Heart left ventricle (tissue), 16 donors: Measurements from ENCODE around the gene TMEM184B. TPM values are rescaled to one million over a fixed set of nuclear protein-coding genes. Genes with fewer than 3 reads are reported as not detected.
A peak's percentile ranks its signal among the peaks of the same experiment; 100 is the strongest.

Experiments used
- ATAC-seq, 4 donors: fragments of 200-7000 bp; cut with Tn5 transposase; one replicate each; pipeline ENCODE4 v1.9.1; 2020 to 2022; ENCODE audit warnings: moderate library complexity in 4 of 4, mild to moderate bottlenecking in 3 of 4, moderate number of reproducible peaks in 1 of 4
- DNase-seq, 5 donors: peaks; one replicate each; pipeline ENCODE4 v3.0.0-alpha.2; 2020
- H3K27ac ChIP-seq, 12 donors: fragments of 200-600 bp; sonication (generic) in 4 of 12; one replicate each; pipeline versions ENCODE4 v1.5.0 to v1.8.0; 2016 to 2022; ENCODE audit warnings: mild to moderate bottlenecking in 2 of 12
- H3K27me3 ChIP-seq, 9 donors: fragments of 200-600 bp; sonication (generic) in 2 of 9; one replicate each; pipeline versions ENCODE4 v1.5.1 to v1.8.0; 2016 to 2022; ENCODE audit warnings: mild to moderate bottlenecking in 3 of 9
- H3K36me3 ChIP-seq, 9 donors: fragments of 200-600 bp; sonication (generic) in 2 of 9; one replicate each; pipeline versions ENCODE4 v1.5.0 to v1.8.0; 2018 to 2022; ENCODE audit warnings: mild to moderate bottlenecking in 2 of 9
- H3K4me1 ChIP-seq, 12 donors: fragments of 200-600 bp; sonication (generic) in 4 of 12; one replicate each; pipeline versions ENCODE4 v1.5.0 to v1.8.0; 2016 to 2022; ENCODE audit warnings: mild to moderate bottlenecking in 3 of 12
- H3K4me3 ChIP-seq, 12 donors: fragments of 200-600 bp; sonication (generic) in 4 of 12; one replicate each; pipeline versions ENCODE4 v1.5.0 to v1.8.0; 2017 to 2022; ENCODE audit warnings: mild to moderate bottlenecking in 9 of 12, moderate library complexity in 4 of 12
- H3K9me3 ChIP-seq, 12 donors: fragments of 200-600 bp; sonication (generic) in 4 of 12; one replicate each; pipeline versions ENCODE4 v1.5.0 to v1.8.0; 2016 to 2022; ENCODE audit warnings: mild to moderate bottlenecking in 1 of 12
- POLR2A ChIP-seq, 2 donors: fragments of 450-650 bp; IDR thresholded peaks; one replicate each; pipeline ENCODE4 v1.6.1; 2017; ENCODE audit warnings: antibody characterized with exemption in 2 of 2, mild to moderate bottlenecking in 2 of 2, moderate library complexity in 2 of 2
- WGBS, 4 donors: extraction: QIAGEN DNeasy Blood & Tissue Kit in 2 of 4; methylation state at CpG; one replicate each; pipeline versions ENCODE4 v1.1.5 to v1.1.7; 2013 to 2018; 5-methylcytosine and 5-hydroxymethylcytosine counted together
- intact Hi-C, 10 donors: fragments of 100-400 bp; cut with DNase I; formaldehyde crosslinking; loops; one replicate each; pipeline versions ENCODE4 v1.11.1 to v1.14.2; 2022
- polyA plus RNA-seq, 2 donors: library from polyadenylated mRNA; stranded (reverse); fragments of 200-250 nt; gene quantifications; one replicate each; pipeline ENCODE4 v1.2.3, GENCODE V29; 2013
- total RNA-seq, 9 donors: library from RNA; depleted of rRNA in 2 of 9; stranded (reverse); fragments of >200 nt in 2 of 9; fragmentation: NEBNext Ultra II Directional in 3 of 9; extraction: Animal tissue kit (Norgen Biotek cat#: 25700) in 3 of 9; gene quantifications; one replicate each; pipeline versions ENCODE4 v1.1.0 to v1.2.4, GENCODE V29; 2016 to 2023
- TF ChIP-seq, protein P1 (sequence below), 12 donors: fragments of 200-600 bp; sonication (generic) in 4 of 12; IDR thresholded peaks; one replicate each; pipeline versions ENCODE4 v1.5.0 to v1.8.0; 2018 to 2022; ENCODE audit warnings: antibody characterized with exemption in 12 of 12, mild to moderate bottlenecking in 5 of 12
- donor health status: ischemic (EF 13 %, LVEDD 7.1; RV severe dilation, severe dysfunction).
- donor health status: healthy with polysubstance abuse.
- donor health status: DM: no; HTN: yes; CAD: no.
- donor health status: DM: no; HTN: no; CAD: no.
- donor health status: ischemic (EF 25% LVEDD 6.9; RV normal size, moderate dysfunction).
- donor health status: ischemic (EF 25% LVEDD 5.7; RV mildly dilated, moderate dysfunction).
- donor health status: healthy.
- donor health status: DM: yes; HTN: yes; CAD: no.
- donor health status: ischemic (EF 35%, LVEDD 5.7; RV mildly dilated, moderate dysfunction).
- donor health status: nonischemic (EF 11% LVEDD 7.7; RV severe dilation, severe dysfunction).
- donor health status: DM: yes; HTN: yes; CAD: no.
- donor health status: PGD.
- donor health status: ischemic (EF 29% LVEDD 5.4; RV normal size, mild dysfunction).
- donor health status: nonischemic (EF 23%, LVEDD 6.1; RV moderate dilation, normal function).

The TMEM184B gene
- total and polyA plus RNA-seq, 11 donors, result 19.5 to 103 (median 47.0) TPM

DNA sequence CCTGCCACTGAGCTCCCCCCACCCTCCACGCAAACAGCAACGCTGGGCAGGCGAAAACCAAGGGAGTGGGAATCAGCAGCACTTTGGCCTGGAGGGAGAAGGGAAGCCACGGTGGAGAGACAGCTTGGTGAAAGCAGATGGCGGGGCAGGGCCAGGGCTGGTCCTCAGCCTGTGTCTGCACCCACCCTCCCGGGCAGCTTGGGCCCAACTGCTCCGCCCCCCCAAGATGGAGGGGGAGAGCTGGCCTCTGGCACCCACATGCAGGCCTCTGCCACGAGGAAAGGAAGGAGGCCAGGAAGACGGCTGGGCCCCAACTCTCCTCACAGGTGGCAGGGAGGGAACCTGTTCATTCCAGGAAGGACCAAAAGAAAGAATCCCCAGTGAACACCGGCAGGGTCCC is 53.2 kb downstream of the TMEM184B start:
- no peak for DNase-seq
- no peak overlapping the region for H3K4me3 ChIP-seq
- ATAC-seq, result peak in 1 of 4 donors; percentile 2
- no peaks in the 10 kb centered on the region for H3K27me3 ChIP-seq
- H3K4me1 ChIP-seq, result peaks cover 4 to 44% (median 28%) of the 10 kb centered on the region in 12 donors
- 64 to 76% (median 73%) methylated on average over 10 of the region's 10 CpGs for WGBS, 4 donors
- peak overlapping the region in 11 of 12 donors; percentile 26 to 96 (median 87) for H3K27ac ChIP-seq
- no peaks in the 10 kb centered on the region for H3K9me3 ChIP-seq
- no peak for TF ChIP-seq POLR2A (IDR thresholded peaks at IDR 0.05)
- TF ChIP-seq, protein P1, sequence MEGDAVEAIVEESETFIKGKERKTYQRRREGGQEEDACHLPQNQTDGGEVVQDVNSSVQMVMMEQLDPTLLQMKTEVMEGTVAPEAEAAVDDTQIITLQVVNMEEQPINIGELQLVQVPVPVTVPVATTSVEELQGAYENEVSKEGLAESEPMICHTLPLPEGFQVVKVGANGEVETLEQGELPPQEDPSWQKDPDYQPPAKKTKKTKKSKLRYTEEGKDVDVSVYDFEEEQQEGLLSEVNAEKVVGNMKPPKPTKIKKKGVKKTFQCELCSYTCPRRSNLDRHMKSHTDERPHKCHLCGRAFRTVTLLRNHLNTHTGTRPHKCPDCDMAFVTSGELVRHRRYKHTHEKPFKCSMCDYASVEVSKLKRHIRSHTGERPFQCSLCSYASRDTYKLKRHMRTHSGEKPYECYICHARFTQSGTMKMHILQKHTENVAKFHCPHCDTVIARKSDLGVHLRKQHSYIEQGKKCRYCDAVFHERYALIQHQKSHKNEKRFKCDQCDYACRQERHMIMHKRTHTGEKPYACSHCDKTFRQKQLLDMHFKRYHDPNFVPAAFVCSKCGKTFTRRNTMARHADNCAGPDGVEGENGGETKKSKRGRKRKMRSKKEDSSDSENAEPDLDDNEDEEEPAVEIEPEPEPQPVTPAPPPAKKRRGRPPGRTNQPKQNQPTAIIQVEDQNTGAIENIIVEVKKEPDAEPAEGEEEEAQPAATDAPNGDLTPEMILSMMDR (IDR thresholded peaks at IDR 0.05), result no peak
- peaks cover 0 to 38% (median 28%) of the 10 kb centered on the region in 9 donors for H3K36me3 ChIP-seq
- intact Hi-C loops, result no loop called here

DNA sequence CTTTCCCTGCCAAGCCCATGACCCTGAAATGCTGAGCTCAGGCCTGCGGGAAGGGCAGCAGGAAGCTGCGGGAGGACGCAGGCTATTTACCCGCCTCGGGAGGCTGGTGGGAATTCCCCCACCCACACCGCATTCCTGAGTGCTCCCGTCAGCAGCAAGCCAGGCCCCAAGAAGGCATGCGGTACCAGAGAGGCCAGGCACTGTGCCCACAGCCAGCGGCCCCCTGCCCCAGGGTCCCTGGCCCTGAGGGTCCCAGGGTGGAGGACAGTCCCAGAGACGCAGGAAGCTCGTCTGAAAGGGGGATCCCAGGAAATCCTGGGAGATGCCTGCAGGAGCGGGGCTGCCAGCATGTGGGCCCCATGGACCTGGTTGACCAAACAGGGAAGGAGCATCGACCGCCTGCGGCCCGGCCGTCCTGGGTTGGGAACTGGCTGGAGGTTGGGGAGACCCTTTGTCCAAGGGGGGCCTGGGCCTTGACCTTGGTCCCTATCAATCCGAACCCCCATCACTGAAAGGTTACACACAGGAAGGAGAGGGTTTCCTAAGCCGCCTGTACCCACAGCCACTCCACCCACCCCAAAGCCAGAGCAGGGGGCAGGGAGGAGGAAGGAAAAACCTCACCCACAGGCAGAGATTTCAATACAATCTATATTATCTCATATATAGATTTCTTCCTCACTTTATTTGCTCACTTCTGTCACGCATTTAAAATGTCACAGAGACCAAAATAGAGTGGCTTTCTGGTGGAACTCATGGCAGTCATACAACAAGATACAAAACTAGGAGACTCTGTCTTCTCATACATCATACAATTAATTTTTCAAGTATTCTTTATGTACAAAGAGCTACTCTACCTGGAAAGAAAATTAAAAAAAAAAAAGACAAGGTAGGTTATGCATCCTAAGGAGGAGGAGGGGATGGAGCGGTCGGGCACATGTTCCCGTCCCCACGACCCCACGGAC is 53.9 kb downstream of the TMEM184B start:
- no peak overlapping the region for H3K4me3 ChIP-seq
- peaks cover 4 to 51% (median 32%) of the 10 kb centered on the region in 12 donors for H3K4me1 ChIP-seq
- H3K9me3 ChIP-seq, result no peaks in the 10 kb centered on the region
- 37 to 70% (median 40%) methylated on average over 12 to 25 of the region's 25 CpGs for WGBS, 4 donors
- TF ChIP-seq POLR2A (IDR thresholded peaks at IDR 0.05), result no peak
- TF ChIP-seq, protein P1 (IDR thresholded peaks at IDR 0.05), result no peak
- peak overlapping the region; percentile 53 to 96 (median 84) for H3K27ac ChIP-seq
- peak; percentile 66 to 88 (median 82) for ATAC-seq
- no peaks in the 10 kb centered on the region for H3K27me3 ChIP-seq
- intact Hi-C loops, result no loop called here
- H3K36me3 ChIP-seq, result peaks cover 0 to 32% (median 21%) of the 10 kb centered on the region in 9 donors
- DNase-seq, result peak; percentile 80 to 86 (median 84)

DNA sequence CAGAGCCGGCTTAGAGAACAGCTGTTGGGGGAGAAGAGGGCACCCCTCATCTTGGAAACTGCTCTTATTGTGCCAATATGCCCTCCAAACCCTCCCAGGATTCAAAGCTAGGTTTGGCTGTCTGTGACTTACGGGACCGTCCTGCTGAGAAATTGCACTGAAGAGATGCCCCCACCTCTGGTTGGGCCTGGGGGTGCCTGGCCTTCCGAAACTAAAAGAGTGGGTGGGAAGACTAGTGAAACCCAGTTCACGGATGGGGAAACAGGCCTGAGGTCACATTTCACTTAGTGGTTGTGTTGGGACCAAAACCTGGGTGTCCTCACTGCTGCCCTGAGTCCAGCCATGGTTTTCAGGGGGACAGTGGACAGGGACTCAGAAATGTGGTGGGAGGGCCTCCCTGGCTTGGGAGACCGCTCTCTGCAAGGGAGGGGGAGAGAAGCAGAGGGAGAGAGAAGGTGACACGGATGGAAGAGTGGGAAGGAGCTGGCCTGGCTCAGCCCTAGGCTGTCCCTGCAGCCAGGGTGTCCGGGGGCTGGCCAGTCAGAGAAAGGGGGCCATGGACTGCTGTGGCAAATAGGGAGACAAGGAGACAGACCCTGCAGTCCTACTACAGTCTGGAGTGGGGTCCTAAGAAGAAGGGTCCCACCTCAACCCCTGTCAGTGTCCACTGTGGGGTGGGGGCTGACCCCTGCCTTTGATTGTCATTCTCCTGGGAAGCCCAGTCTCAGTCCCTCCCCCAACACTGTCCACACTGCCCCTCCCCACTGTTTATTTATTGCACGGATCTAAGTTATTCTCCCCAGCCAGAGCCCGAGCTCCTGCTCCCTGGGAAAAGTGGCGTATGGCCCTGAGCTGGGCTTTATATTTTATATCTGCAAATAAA is 57.4 kb downstream of the TMEM184B start:
- ATAC-seq, result no peak
- H3K36me3 ChIP-seq, result peaks cover 0 to 6% (median 0%) of the 10 kb centered on the region in 9 donors
- H3K4me1 ChIP-seq, result peaks cover 4 to 52% (median 32%) of the 10 kb centered on the region in 12 donors
- H3K9me3 ChIP-seq, result no peaks in the 10 kb centered on the region
- no peaks in the 10 kb centered on the region for H3K27me3 ChIP-seq
- TF ChIP-seq POLR2A (IDR thresholded peaks at IDR 0.05), result no peak
- TF ChIP-seq, protein P1 (IDR thresholded peaks at IDR 0.05), result no peak
- H3K27ac ChIP-seq, result peak overlapping the region in 1 of 12 donors; percentile 38
- DNase-seq, result no peak
- WGBS, 4 donors, result 89 to 92% (median 90%) methylated on average over 11 of the region's 11 CpGs
- intact Hi-C loops, result no loop called here
- no peak overlapping the region for H3K4me3 ChIP-seq
